B cell (primary cell): ENCODE measurements around the gene TMEM44. TPM values are rescaled to one million over a fixed set of nuclear protein-coding genes. Genes with fewer than 3 reads are reported as not detected.

Experiments used
- ATAC-seq: fragments of 200-7000 bp; cut with Tn5 transposase; one replicate; pipeline ENCODE4 v1.10.0; 2021; ENCODE audit warnings: low read depth, mild to moderate bottlenecking, moderate number of reproducible peaks, moderate library complexity
- CTCF ChIA-PET: fragments of 350-600 bp; sonication (Branson Sonifier 250); formaldehyde crosslinking; loops from one replicate; lab custom pipeline; 2021; ENCODE audit warnings: antibody characterized with exemption, inconsistent platforms; lab: Charles Lee
- POLR2A ChIA-PET: fragments of 350-600 bp; sonication (Branson Sonifier 250); formaldehyde crosslinking; loops from one replicate; lab custom pipeline; 2021; ENCODE audit warnings: antibody characterized with exemption; lab: Charles Lee
- DNase-seq: peaks from one replicate; pipeline ENCODE4 v3.0.0; 2013
- H2AFZ ChIP-seq: 2 replicates; pipeline ENCODE4 v1.6.1; 2012; ENCODE audit warnings: mild to moderate bottlenecking, low read depth, low read length; ENCODE audit not compliant: insufficient read depth, poor library complexity, severe bottlenecking
- H3K27ac ChIP-seq, 2 donors: 1 replicate in 1 of 2; 2 replicates in 1 of 2; pipeline ENCODE4 v1.5.1; 2012 to 2013; ENCODE audit warnings: low read length in 2 of 2, mild to moderate bottlenecking in 2 of 2, moderate library complexity in 1 of 2
- H3K27me3 ChIP-seq, 4 experiments: fragments of 200-600 bp in 1 of 4; sonication (generic) in 1 of 4; replicated peaks in 1 of 4; 1 replicate in 2 of 4; 2 replicates in 2 of 4; pipeline versions ENCODE4 v1.6.1 to v1.7.0; 2013 to 2016; ENCODE audit warnings: low read length in 3 of 4, mild to moderate bottlenecking in 2 of 4, mixed read lengths in 1 of 4, moderate library complexity in 1 of 4; ENCODE audit not compliant: insufficient read depth in 4 of 4, control insufficient read depth in 3 of 4; ENCODE audit errors: control extremely low read depth in 1 of 4
- H3K36me3 ChIP-seq, 2 experiments: replicated peaks in 1 of 2; 1 replicate in 1 of 2; 2 replicates in 1 of 2; pipeline versions ENCODE4 v1.6.1 to v1.7.1; 2013; ENCODE audit warnings: low read length in 1 of 2; ENCODE audit not compliant: insufficient read depth in 2 of 2, control insufficient read depth in 1 of 2; ENCODE audit errors: control extremely low read depth in 1 of 2, extremely low read depth in 1 of 2
- H3K4me1 ChIP-seq, 2 donors: fragments of 200-600 bp in 1 of 2; sonication (generic) in 1 of 2; 1 replicate in 1 of 2; 2 replicates in 1 of 2; pipeline versions ENCODE4 v1.5.1 to v1.6.1; 2013 to 2017; ENCODE audit warnings: low read length in 2 of 2; ENCODE audit not compliant: control insufficient read depth in 2 of 2, insufficient read depth in 2 of 2
- H3K4me2 ChIP-seq: replicated peaks from 2 replicates; pipeline ENCODE3; 2012; ENCODE audit warnings: mild to moderate bottlenecking, low read depth, low read length; ENCODE audit not compliant: poor library complexity, severe bottlenecking
- H3K4me3 ChIP-seq, 5 experiments: fragments of 200-600 bp in 1 of 5; sonication (generic) in 1 of 5; 1 replicate in 3 of 5; 2 replicates in 2 of 5; pipeline versions ENCODE4 v1.5.1 to v1.7.0; 2011 to 2016; ENCODE audit warnings: low read length in 4 of 5, mild to moderate bottlenecking in 4 of 5, low read depth in 2 of 5, control low read depth in 1 of 5, moderate library complexity in 1 of 5; ENCODE audit not compliant: insufficient read depth in 1 of 5; ENCODE audit errors: control extremely low read depth in 1 of 5, extremely low read depth in 1 of 5
- H3K79me2 ChIP-seq: fragments of 200-600 bp; sonication (generic); one replicate; pipeline ENCODE4 v1.6.0; 2016; ENCODE audit warnings: low read length; ENCODE audit not compliant: control insufficient read depth, insufficient read depth
- H3K9ac ChIP-seq: fragments of 200-600 bp; sonication (generic); 2 replicates; pipeline ENCODE4 v1.6.1; 2017; ENCODE audit warnings: mild to moderate bottlenecking, low read length, moderate library complexity
- H3K9me3 ChIP-seq, 3 donors: one replicate each; pipeline versions ENCODE4 v1.6.1 to v1.7.1; 2013; ENCODE audit warnings: low read length in 2 of 3; ENCODE audit not compliant: control insufficient read depth in 2 of 3, insufficient read depth in 1 of 3; ENCODE audit errors: control extremely low read depth in 1 of 3
- H4K20me1 ChIP-seq: 2 replicates; pipeline ENCODE4 v1.6.0; 2012; ENCODE audit warnings: mild to moderate bottlenecking, low read length; ENCODE audit not compliant: insufficient read depth, control insufficient read depth, poor library complexity, severe bottlenecking
- H3K27ac Mint-ChIP-seq: one replicate; pipeline ENCODE4 v1.8.0; 2021; ENCODE audit warnings: mixed read lengths
- H3K27me3 Mint-ChIP-seq: one replicate; pipeline ENCODE4 v1.8.0; 2021; ENCODE audit warnings: mixed read lengths
- H3K4me1 Mint-ChIP-seq: one replicate; pipeline ENCODE4 v1.8.0; 2021; ENCODE audit warnings: mixed read lengths
- H3K4me3 Mint-ChIP-seq: one replicate; pipeline ENCODE4 v1.8.0; 2021; ENCODE audit warnings: mixed read lengths
- H3K9me3 Mint-ChIP-seq: one replicate; pipeline ENCODE4 v1.8.0; 2022; ENCODE audit warnings: mixed read lengths; ENCODE audit not compliant: insufficient read depth
- EZH2 ChIP-seq: IDR thresholded peaks from 2 replicates; pipeline ENCODE4 v1.6.1; 2012; ENCODE audit warnings: borderline replicate concordance, low read depth, mild to moderate bottlenecking, moderate library complexity, low read length; ENCODE audit not compliant: insufficient read depth, poor library complexity, severe bottlenecking
- WGBS: methylation state at CpG from one replicate; pipeline ENCODE4 v1.1.5; 2013; ENCODE audit warnings: missing lambda C conversion rate; ENCODE audit not compliant: insufficient coverage; 5-methylcytosine and 5-hydroxymethylcytosine counted together
- intact Hi-C: fragments of 100-400 bp; cut with micrococcal nuclease; formaldehyde crosslinking; loops from one replicate; pipeline ENCODE4 v1.10.0; 2022
- polyA minus RNA-seq: library from RNA; depleted of rRNA, polyadenylated mRNA; stranded (reverse); fragments of >200 nt; gene quantifications from 2 replicates; pipeline ENCODE4 v1.2.3, GENCODE V29; 2012
- polyA plus RNA-seq: library from polyadenylated mRNA; depleted of rRNA; stranded (reverse); fragments of >200 nt; gene quantifications from 2 replicates; pipeline ENCODE4 v1.2.3, GENCODE V29; 2012
- total RNA-seq, 2 donors: library from RNA; stranded (reverse); fragments of 120-200 nt in 1 of 2; gene quantifications; 1 replicate in 1 of 2; 2 replicates in 1 of 2; pipeline versions ENCODE4 v1.2.3 to v1.2.4, GENCODE V29; 2013 to 2022
- TF ChIP-seq, protein P1 (sequence below): fragments of 200-600 bp; IDR thresholded peaks from one replicate; pipeline ENCODE4 v1.8.0; 2022; ENCODE audit warnings: antibody characterized with exemption, mild to moderate bottlenecking

Gene TMEM44, protein sequence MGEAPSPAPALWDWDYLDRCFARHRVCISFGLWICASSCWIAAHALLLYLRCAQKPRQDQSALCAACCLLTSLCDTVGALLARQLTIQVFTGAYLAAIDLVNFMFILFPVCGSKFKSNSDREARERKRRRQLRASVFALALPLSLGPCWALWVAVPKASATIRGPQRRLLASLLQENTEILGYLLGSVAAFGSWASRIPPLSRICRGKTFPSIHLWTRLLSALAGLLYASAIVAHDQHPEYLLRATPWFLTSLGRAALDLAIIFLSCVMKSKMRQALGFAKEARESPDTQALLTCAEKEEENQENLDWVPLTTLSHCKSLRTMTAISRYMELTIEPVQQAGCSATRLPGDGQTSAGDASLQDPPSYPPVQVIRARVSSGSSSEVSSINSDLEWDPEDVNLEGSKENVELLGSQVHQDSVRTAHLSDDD
- 7.5 and 8.2 TPM in 2 replicates for total RNA-seq
- 1.8 TPM for total RNA-seq (2013)
- polyA plus RNA-seq, result 2.8 and 4.1 TPM in 2 replicates
- polyA minus RNA-seq, result 1.4 and 1.7 TPM in 2 replicates

GRCh38 chr3:194633349-194634004 lies at the start of gene TMEM44:
TSS of gene TMEM44 (minus strand) at chr3:194633419. CDS start at chr3:194633215, 204 bp downstream.
- H3K9me3 Mint-ChIP-seq, result no peaks in the 10 kb centered on the region
- ChIA-PET CTCF (interaction anchor here (1.0 to 2.1 kb wide), 6 partner anchors 11 to 911 kb away, joined by 3 to 8 read pairs (median 4); partner anchors contain the start of gene LSG1), POLR2A (interaction anchor here (0.6 to 1.4 kb wide), 3 partner anchors 38 to 791 kb away, joined by 3 to 7 read pairs (median 4); partner anchors contain the start of gene LSG1)
- H3K9me3 ChIP-seq, result peaks cover 0 to 15% (median 0%) of the 10 kb centered on the region in 3 donors
- no peaks in the 10 kb centered on the region for H3K27me3 Mint-ChIP-seq
- peak within 1 kb of the TSS; percentile 87 for H2AFZ ChIP-seq
- intact Hi-C loops, result loop anchor here (2.0 kb wide), 2 partner anchors 49 to 147 kb away; partner anchors contain the start of gene ATP13A3
- DNase-seq (peak; percentile 83), ATAC-seq (peak; percentile 90)
- no peak within 1 kb of the TSS for H3K27ac ChIP-seq
- H3K4me3 ChIP-seq, result peak within 1 kb of the TSS; percentile 30 to 79 (median 58)
- H3K79me2 ChIP-seq, result no peaks in the 10 kb centered on the region
- under 1% methylated on average over 53 of the region's 66 CpGs for WGBS
- no peaks in the 10 kb centered on the region for H3K27me3 ChIP-seq
- TF ChIP-seq, protein P1, sequence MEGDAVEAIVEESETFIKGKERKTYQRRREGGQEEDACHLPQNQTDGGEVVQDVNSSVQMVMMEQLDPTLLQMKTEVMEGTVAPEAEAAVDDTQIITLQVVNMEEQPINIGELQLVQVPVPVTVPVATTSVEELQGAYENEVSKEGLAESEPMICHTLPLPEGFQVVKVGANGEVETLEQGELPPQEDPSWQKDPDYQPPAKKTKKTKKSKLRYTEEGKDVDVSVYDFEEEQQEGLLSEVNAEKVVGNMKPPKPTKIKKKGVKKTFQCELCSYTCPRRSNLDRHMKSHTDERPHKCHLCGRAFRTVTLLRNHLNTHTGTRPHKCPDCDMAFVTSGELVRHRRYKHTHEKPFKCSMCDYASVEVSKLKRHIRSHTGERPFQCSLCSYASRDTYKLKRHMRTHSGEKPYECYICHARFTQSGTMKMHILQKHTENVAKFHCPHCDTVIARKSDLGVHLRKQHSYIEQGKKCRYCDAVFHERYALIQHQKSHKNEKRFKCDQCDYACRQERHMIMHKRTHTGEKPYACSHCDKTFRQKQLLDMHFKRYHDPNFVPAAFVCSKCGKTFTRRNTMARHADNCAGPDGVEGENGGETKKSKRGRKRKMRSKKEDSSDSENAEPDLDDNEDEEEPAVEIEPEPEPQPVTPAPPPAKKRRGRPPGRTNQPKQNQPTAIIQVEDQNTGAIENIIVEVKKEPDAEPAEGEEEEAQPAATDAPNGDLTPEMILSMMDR, result peak; percentile 72
- no peak for TF ChIP-seq EZH2
- peaks cover 9% of the 10 kb centered on the region for H3K4me1 Mint-ChIP-seq
- peak within 1 kb of the TSS; percentile 95 for H3K4me2 ChIP-seq
- no peaks in the 10 kb centered on the region for H4K20me1 ChIP-seq
- no peaks in the 10 kb centered on the region for H3K36me3 ChIP-seq
- H3K27ac Mint-ChIP-seq, result peak within 1 kb of the TSS; percentile 85
- H3K9ac ChIP-seq, result peak within 1 kb of the TSS; percentile 83
- peaks cover 4 to 5% of the 10 kb centered on the region in 2 donors for H3K4me1 ChIP-seq
- peak within 1 kb of the TSS; percentile 91 for H3K4me3 Mint-ChIP-seq
